Type B pancreatic cell (in vitro differentiated cells): ENCODE measurements around the gene EIF5AL1. TPM values are rescaled to one million over a fixed set of nuclear protein-coding genes. Genes with fewer than 3 reads are reported as not detected.

Experiments used
- DNase-seq: peaks from one replicate; pipeline ENCODE4 v3.0.0; 2021; ENCODE audit warnings: mixed read lengths; ENCODE audit not compliant: unreplicated experiment; ENCODE audit errors: extremely low spot score
- H3K27ac Mint-ChIP-seq: 2 replicates; pipeline ENCODE4 v1.8.0; 2021; ENCODE audit warnings: mild to moderate bottlenecking, mixed read lengths
- H3K27me3 Mint-ChIP-seq: 2 replicates; pipeline ENCODE4 v1.8.0; 2021; ENCODE audit warnings: mixed read lengths
- H3K36me3 Mint-ChIP-seq: 2 replicates; pipeline ENCODE4 v1.8.0; 2021; ENCODE audit warnings: mixed read lengths
- H3K4me1 Mint-ChIP-seq: one replicate; pipeline ENCODE4 v1.8.0; 2021; ENCODE audit warnings: mixed read lengths; ENCODE audit not compliant: unreplicated experiment
- H3K4me3 Mint-ChIP-seq: 2 replicates; pipeline ENCODE4 v1.8.0; 2021; ENCODE audit warnings: mild to moderate bottlenecking, mixed read lengths
- H3K9me3 Mint-ChIP-seq: 2 replicates; pipeline ENCODE4 v1.8.0; 2021; ENCODE audit warnings: mixed read lengths
- CTCF ChIP-seq: fragments of 200-600 bp; sonication (generic); conservative IDR thresholded peaks from 2 replicates; pipeline ENCODE4 v1.5.0; 2021; ENCODE audit warnings: antibody characterized with exemption, mild to moderate bottlenecking
- total RNA-seq: library from RNA; stranded (reverse); gene quantifications from 2 replicates; pipeline ENCODE4 v1.2.1, GENCODE V29; 2021; ENCODE audit warnings: low replicate concordance

Gene EIF5AL1
- total RNA-seq, 1 donor from 2014 or later: not detected

GRCh38 chr10:79470096-79470495 lies 42.2 kb upstream of the EIF5AL1 start:
- H3K9me3 Mint-ChIP-seq: no peaks in the 10 kb centered on the region
- peaks cover 4% of the 10 kb centered on the region for H3K27me3 Mint-ChIP-seq
- no peak overlapping the region for H3K27ac Mint-ChIP-seq
- TF ChIP-seq CTCF: no peak
- DNase-seq: no peak
- peaks cover 12% of the 10 kb centered on the region for H3K4me1 Mint-ChIP-seq
- no peaks in the 10 kb centered on the region for H3K36me3 Mint-ChIP-seq
- H3K4me3 Mint-ChIP-seq: no peak overlapping the region

- H3K27ac Mint-ChIP-seq: no peak overlapping the region
- no peak overlapping the region for H3K4me3 Mint-ChIP-seq
- peaks cover 12% of the 10 kb centered on the region for H3K4me1 Mint-ChIP-seq
- DNase-seq: no peak
- H3K27me3 Mint-ChIP-seq: peaks cover 6% of the 10 kb centered on the region
- no peak for TF ChIP-seq CTCF
- no peaks in the 10 kb centered on the region for H3K36me3 Mint-ChIP-seq
- no peaks in the 10 kb centered on the region for H3K9me3 Mint-ChIP-seq
Observed at GRCh38 chr10:79471776-79472175, 40.6 kb upstream of the EIF5AL1 start.

GRCh38 chr10:79472449-79472848 lies 39.9 kb upstream of the EIF5AL1 start:
- Mint-ChIP-seq H3K9me3 (no peaks in the 10 kb centered on the region), H3K27me3 (peaks cover 4% of the 10 kb centered on the region), H3K4me3 (no peak overlapping the region), H3K27ac (no peak overlapping the region), H3K36me3 (no peaks in the 10 kb centered on the region), H3K4me1 (peaks cover 9% of the 10 kb centered on the region)
- no peak for TF ChIP-seq CTCF
- DNase-seq: no peak

- H3K27ac Mint-ChIP-seq: no peak overlapping the region
- TF ChIP-seq CTCF: no peak
- H3K9me3 Mint-ChIP-seq: no peaks in the 10 kb centered on the region
- H3K4me1 Mint-ChIP-seq: peaks cover 7% of the 10 kb centered on the region
- H3K36me3 Mint-ChIP-seq: no peaks in the 10 kb centered on the region
- peaks cover 5% of the 10 kb centered on the region for H3K27me3 Mint-ChIP-seq
- no peak overlapping the region for H3K4me3 Mint-ChIP-seq
- no peak for DNase-seq
Observed at GRCh38 chr10:79472951-79473350, 39.4 kb upstream of the EIF5AL1 start.

GRCh38 chr10:79473496-79474095 lies 38.7 kb upstream of the EIF5AL1 start:
- no peak overlapping the region for H3K27ac Mint-ChIP-seq

More at GRCh38 chr10:79473496-79474095, 38.7 kb upstream of the EIF5AL1 start:
- Mint-ChIP-seq H3K4me1 (peaks cover 7% of the 10 kb centered on the region), H3K27me3 (peaks cover 5% of the 10 kb centered on the region), H3K9me3 (no peaks in the 10 kb centered on the region), H3K4me3 (no peak overlapping the region), H3K36me3 (no peaks in the 10 kb centered on the region)
- DNase-seq: no peak
- no peak for TF ChIP-seq CTCF
